Germinal center (tissue), 1 donor: Measurements from ENCODE around the gene GARIN5B.

Experiments
- DNase-seq: peaks from one replicate; pipeline ENCODE4 v3.0.0; 2012; ENCODE audit warnings: mixed read lengths, low spot score

GARIN5B gene

GRCh38 chr19:55370305-55370988 is 7.4 kb upstream of the GARIN5B start, which contains the start of gene IL11:
Gene IL11, minus strand, starts transcription at chr19:55370463. Its CDS starts 153 bp downstream, at chr19:55370310.
- DNase-seq = no peak

- DNase-seq = peak; percentile 45
These were observed 6.7 kb upstream of the GARIN5B start for GRCh38 chr19:55369653-55370304.

GRCh38 chr19:55368701-55369563 is 5.9 kb upstream of the GARIN5B start:
- DNase-seq = no peak

- DNase-seq = no peak
These were observed 5.0 kb upstream of the GARIN5B start for GRCh38 chr19:55368106-55368505.

GRCh38 chr19:55366790-55367189 is 3.7 kb upstream of the GARIN5B start:
- DNase-seq = no peak

- DNase-seq = no peak
These were observed 2.9 kb upstream of the GARIN5B start for GRCh38 chr19:55365964-55366363.

- DNase-seq = no peak
These were observed 2.2 kb upstream of the GARIN5B start for GRCh38 chr19:55365245-55365644.

GRCh38 chr19:55362174-55362989 is 678 bp downstream of the GARIN5B start:
- DNase-seq = no peak

GRCh38 chr19:55360902-55361301 is 2.2 kb downstream of the GARIN5B start:
- no peak for DNase-seq

- DNase-seq = no peak
These were observed 3.8 kb downstream of the GARIN5B start for GRCh38 chr19:55358943-55359908.

GRCh38 chr19:55358493-55358892 is 4.6 kb downstream of the GARIN5B start:
- DNase-seq = no peak

GRCh38 chr19:55355213-55355821 is 7.7 kb downstream of the GARIN5B start:
- no peak for DNase-seq

GRCh38 chr19:55354698-55355212 is 8.3 kb downstream of the GARIN5B start, which contains the start of gene COX6B2:
Gene COX6B2, minus strand, starts transcription at chr19:55354719. Its CDS starts 198 bp downstream, at chr19:55354521.
- no peak for DNase-seq

- peak; percentile 87 for DNase-seq
These were observed 9.0 kb downstream of the GARIN5B start for GRCh38 chr19:55353803-55354697.

GRCh38 chr19:55353356-55353802 is 9.7 kb downstream of the GARIN5B start:
- DNase-seq = no peak

- DNase-seq = no peak
These were observed 10.4 kb downstream of the GARIN5B start for GRCh38 chr19:55352549-55353145.

- DNase-seq = no peak
These were observed 11.0 kb downstream of the GARIN5B start for GRCh38 chr19:55352040-55352439.

- DNase-seq = no peak
These were observed 12.3 kb downstream of the GARIN5B start for GRCh38 chr19:55350620-55351315.
